GM18498 (cell line): ENCODE data around the gene TARDBP.
A peak's percentile ranks its signal among the peaks of the same experiment; 100 is the strongest.
"Not testable (repeated sequence)": the region's sequence is repeated elsewhere in the genome, so short reads cannot be mapped to it uniquely, and the experiment has no call there.

ENCODE experiments used
- ATAC-seq: cut with Tn5 transposase; IDR thresholded peaks from one replicate; pipeline ENCODE4 v1.9.1; 2021; ENCODE audit warnings: mild to moderate bottlenecking, moderate library complexity; ENCODE audit not compliant: unreplicated experiment

TARDBP gene

GRCh38 chr1:11058595-11059154 lies 46.2 kb downstream of the TARDBP start:
- no peak for ATAC-seq

- ATAC-seq, result peak; percentile 19
Observed at GRCh38 chr1:11059155-11059967, 46.9 kb downstream of the TARDBP start.

DNA sequence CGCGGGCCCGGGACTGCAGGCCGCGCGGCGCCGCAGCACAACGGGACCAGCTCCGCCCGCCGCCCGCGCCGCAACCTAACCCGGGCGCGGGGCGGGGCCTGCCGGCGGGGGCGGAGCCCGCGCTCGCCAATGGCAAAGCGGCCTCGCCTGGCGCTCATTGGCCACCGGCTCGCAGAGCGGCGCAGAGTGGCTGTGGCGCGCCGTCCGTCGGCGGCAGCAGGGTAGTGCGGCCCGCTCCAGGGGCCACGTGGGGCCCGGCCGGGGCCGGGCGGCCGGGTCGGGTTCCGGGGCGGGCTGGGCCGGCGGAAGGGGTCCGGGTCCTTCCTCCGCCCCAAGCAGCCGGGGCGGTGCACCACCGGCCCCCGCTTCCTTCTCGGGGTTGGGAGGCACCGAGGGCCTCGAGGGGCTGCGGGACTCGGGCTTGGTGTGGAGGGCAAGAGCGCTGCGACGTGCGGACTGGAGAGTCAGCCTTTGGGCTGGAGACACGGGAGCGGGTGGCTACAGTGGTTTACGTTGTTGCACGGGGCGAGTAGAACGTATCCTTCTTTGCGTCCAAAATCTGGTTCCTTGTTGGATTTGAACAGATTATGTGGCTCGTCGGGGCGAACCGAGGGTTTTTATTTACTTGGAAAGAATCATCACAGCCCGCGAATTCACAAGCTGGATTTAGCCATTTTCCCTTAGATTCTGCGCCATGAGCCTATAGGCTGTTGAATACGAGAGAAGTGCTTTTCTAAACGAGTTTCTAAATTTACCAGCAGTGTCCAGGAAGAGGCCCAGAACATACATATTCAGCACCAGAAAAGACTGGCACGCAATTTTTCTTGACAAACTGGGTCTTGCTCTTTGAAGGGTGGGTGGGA lies 47.7 kb downstream of the TARDBP start, which contains the start of gene SRM:
Gene SRM, minus strand, starts transcription at position 51 of the 863 bp plus-strand sequence. CDS start 75 bp downstream, outside the sequence.
- peak; percentile 92 for ATAC-seq

GRCh38 chr1:11061652-11062365 lies 49.4 kb downstream of the TARDBP start:
- ATAC-seq, result no peak

- peak; percentile 25 for ATAC-seq
Observed at GRCh38 chr1:11062965-11063401, 50.5 kb downstream of the TARDBP start.

DNA sequence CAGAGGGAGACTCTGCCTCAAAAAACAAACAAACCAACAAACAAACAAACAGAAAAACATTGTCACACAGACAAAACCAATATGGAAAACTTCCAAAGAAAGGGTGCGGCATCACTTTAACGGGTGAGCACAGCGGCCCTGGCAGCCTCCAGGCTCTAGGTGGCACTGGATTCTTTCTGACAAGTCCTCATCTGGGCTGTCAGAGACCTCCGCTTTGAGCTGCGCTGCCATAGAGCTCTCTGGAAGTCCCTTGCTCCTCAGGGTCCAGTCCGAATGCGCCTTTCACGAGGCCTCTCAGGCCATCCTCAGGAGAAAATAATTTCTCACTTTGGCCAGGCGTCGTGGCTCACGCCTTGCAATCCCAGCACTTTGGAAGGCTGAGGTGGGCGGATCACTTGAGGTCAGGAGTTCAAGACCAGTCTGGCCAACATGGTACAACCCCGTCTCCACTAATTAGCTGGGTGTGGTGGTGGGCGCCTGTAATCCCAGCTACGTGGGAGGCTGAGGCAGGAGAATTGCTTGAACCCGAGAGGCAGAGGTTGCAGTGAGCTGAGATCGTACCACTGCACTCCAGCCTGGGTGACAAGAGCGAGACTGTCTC lies 51.6 kb downstream of the TARDBP start:
- ATAC-seq, result not testable (repeated sequence)

GRCh38 chr1:11064942-11065341 lies 52.5 kb downstream of the TARDBP start:
- ATAC-seq, result no peak

- no peak for ATAC-seq
Observed at GRCh38 chr1:11065796-11066195, 53.3 kb downstream of the TARDBP start.

GRCh38 chr1:11067716-11068599 lies 55.5 kb downstream of the TARDBP start:
- no peak for ATAC-seq

- ATAC-seq, result no peak
Observed at GRCh38 chr1:11068600-11069473, 56.4 kb downstream of the TARDBP start.

DNA sequence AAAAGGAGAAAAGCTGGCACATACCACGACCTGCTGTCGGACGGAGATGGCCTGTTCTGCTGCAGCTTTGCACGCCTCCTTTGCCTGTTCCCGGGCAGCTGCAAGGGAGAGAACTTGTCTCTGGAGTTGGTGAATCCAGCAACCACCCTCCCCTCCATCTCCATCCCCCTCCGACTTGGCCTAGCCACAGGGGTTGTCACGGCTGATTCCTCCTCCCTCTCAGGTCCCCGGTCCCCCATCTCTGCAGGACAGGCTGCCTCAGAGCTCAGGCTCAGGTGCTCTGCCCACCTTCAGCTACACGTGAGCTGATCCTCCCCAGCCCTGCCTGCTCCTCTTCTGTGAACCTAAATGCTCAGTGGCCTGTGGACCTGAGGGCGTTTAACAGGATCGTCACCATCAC lies 58.4 kb downstream of the TARDBP start:
- no peak for ATAC-seq

- no peak for ATAC-seq
Observed at GRCh38 chr1:11071463-11072215, 59.2 kb downstream of the TARDBP start.

- no peak for ATAC-seq
Observed at GRCh38 chr1:11072216-11072917, 59.9 kb downstream of the TARDBP start.

DNA sequence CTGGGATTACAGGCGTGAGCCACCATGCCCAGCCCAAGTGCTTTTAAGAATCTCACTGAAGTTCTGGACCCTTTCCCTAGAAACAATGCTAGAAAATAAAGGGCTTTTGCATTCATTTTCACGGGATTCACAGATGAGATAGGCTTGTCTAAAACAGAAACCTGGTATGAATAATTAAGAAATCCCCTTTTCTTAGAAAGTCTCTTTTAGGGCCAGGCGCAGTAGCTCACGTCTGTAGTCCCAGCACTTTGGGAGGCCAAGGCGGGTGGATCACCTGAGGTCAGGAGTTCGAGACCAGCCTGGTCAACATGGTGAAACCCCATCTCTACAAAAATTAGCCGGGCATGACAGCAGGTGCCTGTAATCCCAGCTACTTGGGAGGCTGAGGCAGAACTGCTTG lies 60.9 kb downstream of the TARDBP start:
- ATAC-seq, result not testable (repeated sequence)
